ENCODE results near the gene HRC.
A peak's percentile ranks its signal among the peaks of the same experiment; 100 is the strongest.

Gene HRC

GRCh38 chr19:49106648-49107135 lies 48.5 kb downstream of the HRC start:
- no peak for DNase-seq (ENCODE audit: low read depth)
- no peak overlapping the region for H3K4me3 ChIP-seq (ENCODE audit: low read depth, low read length)
- peak; percentile 73 for TF ChIP-seq CTCF (IDR thresholded peaks at IDR 0.05; ENCODE audit: control insufficient read depth, extremely low read depth, insufficient read depth)

GRCh38 chr19:49104229-49104864 lies 50.8 kb downstream of the HRC start:
- TF ChIP-seq CTCF (IDR thresholded peaks at IDR 0.05; ENCODE audit: control insufficient read depth, extremely low read depth, insufficient read depth) = no peak
- DNase-seq (ENCODE audit: low read depth) = no peak
- H3K4me3 ChIP-seq (ENCODE audit: low read depth, low read length) = no peak overlapping the region

- TF ChIP-seq CTCF (IDR thresholded peaks at IDR 0.05; ENCODE audit: control insufficient read depth, extremely low read depth, insufficient read depth) = no peak
- no peak overlapping the region for H3K4me3 ChIP-seq (ENCODE audit: low read depth, low read length)
- DNase-seq (ENCODE audit: low read depth) = no peak
Measured at GRCh38 chr19:49103331-49104085, 51.7 kb downstream of the HRC start.

GRCh38 chr19:49102303-49102702 lies 52.9 kb downstream of the HRC start:
- DNase-seq (ENCODE audit: low read depth) = no peak
- no peak overlapping the region for H3K4me3 ChIP-seq (ENCODE audit: low read depth, low read length)
- TF ChIP-seq CTCF (IDR thresholded peaks at IDR 0.05; ENCODE audit: control insufficient read depth, extremely low read depth, insufficient read depth) = no peak

All from LNCaP clone FGC (cell line).